ENCODE results near the gene OGFOD3.
"Not testable (repeated sequence)": the region's sequence is repeated elsewhere in the genome, so short reads cannot be mapped to it uniquely, and the experiment has no call there.

Gene OGFOD3

DNA sequence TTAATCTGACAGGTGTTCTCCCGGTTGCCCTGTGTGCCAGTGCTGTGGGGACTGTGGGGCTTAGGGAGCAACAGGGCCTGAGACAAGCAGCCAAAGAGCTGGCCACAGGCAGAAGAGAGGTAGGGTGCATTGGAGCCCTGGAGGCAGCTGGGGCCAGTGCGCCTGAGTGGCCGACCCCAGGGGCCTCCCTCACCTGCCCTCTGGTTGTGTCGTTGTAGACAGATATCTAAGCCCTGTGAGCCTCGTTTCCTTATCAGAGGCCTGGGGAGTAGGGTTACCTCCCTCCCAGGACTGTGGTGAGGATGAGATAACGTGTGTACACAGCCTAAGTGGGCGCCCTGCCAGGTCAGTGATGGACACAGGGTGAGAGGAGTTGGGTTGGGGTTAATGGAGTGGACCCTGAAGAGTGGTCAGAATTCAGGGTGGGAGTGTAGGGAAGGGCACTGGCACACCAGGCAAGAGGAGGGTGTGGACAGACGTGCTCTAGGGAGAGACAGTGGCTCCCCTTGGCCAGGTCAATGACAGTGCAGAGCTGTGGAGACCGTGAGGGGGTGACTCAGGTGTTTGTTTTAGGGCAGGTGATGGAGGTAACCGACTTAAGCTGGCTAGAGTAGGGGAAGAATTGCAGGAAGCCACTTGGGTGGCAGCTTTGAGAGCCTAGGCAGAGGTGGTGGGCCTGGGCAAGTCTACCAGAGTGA is 43.6 kb upstream of the OGFOD3 start:
- in situ Hi-C loops (cut with HindIII; ENCODE audit: low pct_ligation_motif_present, low sequenced_read_pairs): no loop called here
- peaks cover 36% of the 10 kb centered on the region for H3K36me3 ChIP-seq (replicated peaks)
- no peak overlapping the region for H3K27ac ChIP-seq
- H3K27me3 ChIP-seq (replicated peaks): no peaks in the 10 kb centered on the region
- H3K4me3 ChIP-seq (ENCODE audit: low read depth, low read length): no peak overlapping the region
- DNase-seq: no peak
- no peak for TF ChIP-seq CTCF (IDR thresholded peaks at IDR 0.05; ENCODE audit: low read depth, low read length, missing control alignments)

GRCh38 chr17:82459936-82460335 is 41.5 kb upstream of the OGFOD3 start:
- H3K27ac ChIP-seq; DNase-seq; in situ Hi-C loops (cut with HindIII; ENCODE audit: low pct_ligation_motif_present, low sequenced_read_pairs); H3K27me3 ChIP-seq (replicated peaks); H3K4me3 ChIP-seq (ENCODE audit: low read depth, low read length): not testable (repeated sequence)
- H3K36me3 ChIP-seq (replicated peaks): peaks cover 26% of the 10 kb centered on the region

DNA sequence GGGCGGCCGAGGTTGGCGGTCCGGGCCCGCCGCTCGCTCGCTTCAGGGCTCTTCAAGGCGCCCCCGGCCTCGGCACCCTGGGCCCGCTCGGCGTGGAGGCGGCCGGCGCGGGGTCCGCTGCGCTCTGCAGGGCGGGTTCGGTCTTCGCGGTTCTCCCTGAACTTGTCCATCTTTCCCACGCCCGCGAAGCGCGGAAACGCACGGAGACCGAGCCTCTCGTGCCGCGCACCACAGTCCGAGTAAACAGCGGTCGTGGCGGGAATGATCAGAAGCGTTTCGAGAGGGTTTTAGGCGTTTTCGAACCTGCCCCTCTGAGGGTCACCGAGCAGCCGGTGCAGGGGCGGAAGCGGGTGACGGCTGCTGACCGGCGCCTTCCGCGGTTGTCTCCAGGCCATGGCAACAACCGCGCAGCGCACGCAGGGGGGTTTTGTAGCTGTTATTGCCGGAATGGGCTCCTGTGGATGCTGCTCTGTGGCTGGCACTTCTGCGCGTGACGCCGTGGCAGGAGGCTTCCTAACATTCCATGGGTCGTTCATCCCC is 40.6 kb upstream of the OGFOD3 start:
- no peaks in the 10 kb centered on the region for H3K27me3 ChIP-seq (replicated peaks)
- in situ Hi-C loops (cut with HindIII; ENCODE audit: low pct_ligation_motif_present, low sequenced_read_pairs): no loop called here

DNA sequence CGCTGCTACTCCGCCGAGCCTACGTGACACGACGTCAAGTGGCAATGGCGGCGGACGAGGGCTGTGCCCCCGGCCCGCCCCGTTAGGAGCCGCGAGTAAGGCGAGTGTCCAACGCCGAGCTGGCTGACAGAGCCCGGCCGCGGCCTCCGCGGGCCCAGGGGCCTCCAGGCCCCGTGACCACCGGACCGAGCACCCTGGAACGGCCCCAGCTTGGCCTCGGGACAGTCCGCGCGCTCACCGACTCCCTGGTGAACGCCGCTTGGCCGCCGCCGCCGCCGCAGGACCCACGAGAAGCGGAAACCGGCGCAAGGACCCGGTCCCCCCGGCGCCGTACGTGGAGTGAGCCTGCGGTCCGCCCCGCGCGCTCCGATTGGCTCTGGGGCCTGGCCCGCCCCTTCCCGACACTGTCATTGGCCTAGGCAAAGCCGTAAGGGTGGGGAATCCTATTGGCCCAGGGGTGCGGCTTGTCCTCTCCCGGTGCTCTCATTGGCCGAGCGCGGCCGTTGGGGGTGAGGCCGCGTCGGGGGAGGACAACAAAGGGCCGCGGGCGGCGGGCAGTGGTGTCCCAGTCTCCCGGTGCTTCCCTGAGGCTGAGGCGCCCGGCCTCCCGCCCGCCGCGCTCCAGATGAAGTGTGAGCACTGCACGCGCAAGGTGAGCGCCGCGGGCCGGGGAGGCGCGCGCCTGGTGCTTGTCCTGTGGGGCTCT is 39.9 kb upstream of the OGFOD3 start, which contains the start of gene NARF:
Gene NARF (plus strand): TSS at position 563 of the 706 bp plus-strand sequence. CDS start 63 bp downstream, at position 626.
- Histone ChIP-seq H3K36me3 (replicated peaks) (peaks cover 13% of the 10 kb centered on the region), H3K27me3 (replicated peaks) (no peaks in the 10 kb centered on the region), H3K4me3 (ENCODE audit: low read depth, low read length) (peak within 1 kb of the TSS; percentile 78), H3K27ac (peak within 1 kb of the TSS; percentile 98)
- in situ Hi-C loops (cut with HindIII; ENCODE audit: low pct_ligation_motif_present, low sequenced_read_pairs): no loop called here
- peak; percentile 97 for DNase-seq
- no peak for TF ChIP-seq CTCF (IDR thresholded peaks at IDR 0.05; ENCODE audit: low read depth, low read length, missing control alignments)

More for the DNA sequence above, 40.6 kb upstream of the OGFOD3 start:
- Histone ChIP-seq H3K27ac (peak overlapping the region; percentile 98), H3K36me3 (replicated peaks) (peaks cover 17% of the 10 kb centered on the region), H3K4me3 (ENCODE audit: low read depth, low read length) (peak overlapping the region; percentile 78)
- DNase-seq: peak; percentile 30
- no peak for TF ChIP-seq CTCF (IDR thresholded peaks at IDR 0.05; ENCODE audit: low read depth, low read length, missing control alignments)

- DNase-seq: no peak
- in situ Hi-C loops (cut with HindIII; ENCODE audit: low pct_ligation_motif_present, low sequenced_read_pairs): no loop called here
- no peaks in the 10 kb centered on the region for H3K27me3 ChIP-seq (replicated peaks)
- peak overlapping the region; percentile 78 for H3K4me3 ChIP-seq (ENCODE audit: low read depth, low read length)
- TF ChIP-seq CTCF (IDR thresholded peaks at IDR 0.05; ENCODE audit: low read depth, low read length, missing control alignments): no peak
- H3K36me3 ChIP-seq (replicated peaks): peaks cover 11% of the 10 kb centered on the region
- peak overlapping the region; percentile 98 for H3K27ac ChIP-seq
Measured at GRCh38 chr17:82457929-82458178, 39.5 kb upstream of the OGFOD3 start.

GRCh38 chr17:82457073-82457928 is 38.9 kb upstream of the OGFOD3 start:
- Histone ChIP-seq H3K27ac (peak overlapping the region; percentile 98), H3K36me3 (replicated peaks) (peaks cover 9% of the 10 kb centered on the region), H3K4me3 (ENCODE audit: low read depth, low read length) (peak overlapping the region; percentile 78), H3K27me3 (replicated peaks) (no peaks in the 10 kb centered on the region)
- in situ Hi-C loops (cut with HindIII; ENCODE audit: low pct_ligation_motif_present, low sequenced_read_pairs): no loop called here
- no peak for TF ChIP-seq CTCF (IDR thresholded peaks at IDR 0.05; ENCODE audit: low read depth, low read length, missing control alignments)
- DNase-seq: no peak

- H3K4me3 ChIP-seq (ENCODE audit: low read depth, low read length); H3K36me3 ChIP-seq (replicated peaks); in situ Hi-C loops (cut with HindIII; ENCODE audit: low pct_ligation_motif_present, low sequenced_read_pairs); DNase-seq; H3K27ac ChIP-seq; H3K27me3 ChIP-seq (replicated peaks): not testable (repeated sequence)
Measured at GRCh38 chr17:82453706-82454105, 35.3 kb upstream of the OGFOD3 start.

DNA sequence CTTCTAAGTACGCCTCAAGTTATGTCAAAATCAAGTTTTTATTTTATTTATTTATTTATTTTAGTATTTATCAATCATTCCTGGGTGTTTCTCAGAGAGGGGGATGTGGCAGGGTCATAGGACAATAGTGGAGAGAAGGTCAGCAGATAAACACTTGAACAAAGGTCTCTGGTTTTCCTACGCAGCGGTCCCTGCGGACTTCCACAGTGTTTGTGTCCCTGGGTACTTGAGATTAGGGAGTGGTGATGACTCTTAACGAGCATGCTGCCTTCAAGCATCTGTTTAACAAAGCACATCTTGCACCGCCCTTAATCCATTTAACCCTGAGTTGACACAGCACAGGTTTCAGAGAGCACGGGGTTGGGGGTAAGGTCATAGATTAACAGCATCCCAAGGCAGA is 34.8 kb upstream of the OGFOD3 start:
- DNase-seq; H3K4me3 ChIP-seq (ENCODE audit: low read depth, low read length); H3K27me3 ChIP-seq (replicated peaks); H3K36me3 ChIP-seq (replicated peaks); in situ Hi-C loops (cut with HindIII; ENCODE audit: low pct_ligation_motif_present, low sequenced_read_pairs); H3K27ac ChIP-seq: not testable (repeated sequence)
